Measurements from ENCODE around the gene PPA1. TPM values are rescaled to one million over a fixed set of nuclear protein-coding genes. Genes with fewer than 3 reads are reported as not detected.

Gene PPA1
- total RNA-seq, 2 experiments from 2014 or later, result 357 to 368 TPM

- ChIA-PET POLR2A (no interaction called here), CTCF (interaction anchor here (0.6 to 4.8 kb wide), 2 partner anchors 53 to 149 kb away, joined by 3 to 44 read pairs; partner anchors contain the start of gene TYSND1)
- peaks cover 60% of the 10 kb centered on the region for H3K36me3 Mint-ChIP-seq (ENCODE audit: low read depth)
- H3K4me1 Mint-ChIP-seq (ENCODE audit: low read depth), result peaks cover 31% of the 10 kb centered on the region
- DNase-seq, result no peak
- no peak overlapping the region for H3K4me3 Mint-ChIP-seq
- TF ChIP-seq CTCF (IDR thresholded peaks at IDR 0.05), result no peak
- no peak for ATAC-seq
- intact Hi-C loops (cut with micrococcal nuclease), result no loop called here
- H3K27ac Mint-ChIP-seq, result peak overlapping the region; percentile 41
- no peaks in the 10 kb centered on the region for H3K27me3 Mint-ChIP-seq
- no peaks in the 10 kb centered on the region for H3K9me3 Mint-ChIP-seq
These were observed 32.1 kb downstream of the PPA1 start for GRCh38 chr10:70201105-70201504.

- ATAC-seq, result no peak
- POLR2A ChIA-PET, result interaction anchor here (0.6 to 2.1 kb wide), 5 partner anchors 20 to 33 kb away, joined by 3 to 8 read pairs (median 3); partner anchors contain the start of gene SAR1A
- intact Hi-C loops (cut with micrococcal nuclease), result no loop called here
- CTCF ChIA-PET, result interaction anchor here (1.0 to 4.8 kb wide), 6 partner anchors 19 to 166 kb away, joined by 3 to 44 read pairs (median 12); partner anchors contain the start of gene TYSND1
- Mint-ChIP-seq H3K9me3 (no peaks in the 10 kb centered on the region), H3K36me3 (ENCODE audit: low read depth) (peaks cover 48% of the 10 kb centered on the region), H3K4me1 (ENCODE audit: low read depth) (peaks cover 31% of the 10 kb centered on the region), H3K27ac (peak overlapping the region; percentile 20), H3K27me3 (no peaks in the 10 kb centered on the region), H3K4me3 (no peak overlapping the region)
- DNase-seq, result peak; percentile 16
- no peak for TF ChIP-seq CTCF (IDR thresholded peaks at IDR 0.05)
These were observed 34.3 kb downstream of the PPA1 start for GRCh38 chr10:70198696-70199466.

GRCh38 chr10:70197235-70197945 is 35.8 kb downstream of the PPA1 start:
- Mint-ChIP-seq H3K9me3 (no peaks in the 10 kb centered on the region), H3K36me3 (ENCODE audit: low read depth) (peaks cover 42% of the 10 kb centered on the region), H3K4me1 (ENCODE audit: low read depth) (peaks cover 31% of the 10 kb centered on the region), H3K4me3 (no peak overlapping the region), H3K27ac (peak overlapping the region; percentile 72), H3K27me3 (no peaks in the 10 kb centered on the region)
- ATAC-seq (peak; percentile 65), DNase-seq (peak; percentile 41)
- ChIA-PET POLR2A (interaction anchor here (1.1 to 2.1 kb wide), 3 partner anchors 16 to 27 kb away, joined by 4 to 8 read pairs (median 4); partner anchors contain the start of gene SAR1A), CTCF (interaction anchor here (1.1 to 4.8 kb wide), 5 partner anchors 12 to 167 kb away, joined by 3 to 44 read pairs (median 11); partner anchors contain the start of gene TYSND1)
- intact Hi-C loops (cut with micrococcal nuclease), result no loop called here
- no peak for TF ChIP-seq CTCF (IDR thresholded peaks at IDR 0.05)

- ChIA-PET POLR2A (interaction anchor here (0.7 kb wide), 1 partner anchor 22 kb away, joined by 3 read pairs; no protein-coding TSS in a partner anchor), CTCF (interaction anchor here (0.6 to 3.4 kb wide), 6 partner anchors 15 to 193 kb away, joined by 3 to 13 read pairs (median 4); partner anchors contain the start of gene TYSND1)
- Mint-ChIP-seq H3K9me3 (no peaks in the 10 kb centered on the region), H3K27ac (no peak overlapping the region), H3K4me1 (ENCODE audit: low read depth) (peaks cover 13% of the 10 kb centered on the region), H3K36me3 (ENCODE audit: low read depth) (peaks cover 15% of the 10 kb centered on the region), H3K4me3 (no peak overlapping the region), H3K27me3 (no peaks in the 10 kb centered on the region)
- no peak for TF ChIP-seq CTCF (IDR thresholded peaks at IDR 0.05)
- DNase-seq (no peak), ATAC-seq (no peak)
- intact Hi-C loops (cut with micrococcal nuclease), result no loop called here
These were observed 39.8 kb downstream of the PPA1 start for GRCh38 chr10:70193391-70193844.

Data from activated CD8-positive, alpha-beta T cell treated with anti-CD3 and anti-CD28 coated beads for 36 hours (primary cell).